GM19239 (cell line): ENCODE results near the gene LRP10.
"Not testable (repeated sequence)": the region's sequence is repeated elsewhere in the genome, so short reads cannot be mapped to it uniquely, and the experiment has no call there.

Experiments used
- DNase-seq: peaks from one replicate; pipeline ENCODE4 v3.0.0; 2011; ENCODE audit warnings: low spot score; ENCODE audit not compliant: insufficient read length
- FAIRE-seq: peaks from 2 replicates; lab custom pipeline; 2011; peaks lifted over from hg19 to GRCh38; lab: Jason Lieb, UNC

Gene LRP10, protein sequence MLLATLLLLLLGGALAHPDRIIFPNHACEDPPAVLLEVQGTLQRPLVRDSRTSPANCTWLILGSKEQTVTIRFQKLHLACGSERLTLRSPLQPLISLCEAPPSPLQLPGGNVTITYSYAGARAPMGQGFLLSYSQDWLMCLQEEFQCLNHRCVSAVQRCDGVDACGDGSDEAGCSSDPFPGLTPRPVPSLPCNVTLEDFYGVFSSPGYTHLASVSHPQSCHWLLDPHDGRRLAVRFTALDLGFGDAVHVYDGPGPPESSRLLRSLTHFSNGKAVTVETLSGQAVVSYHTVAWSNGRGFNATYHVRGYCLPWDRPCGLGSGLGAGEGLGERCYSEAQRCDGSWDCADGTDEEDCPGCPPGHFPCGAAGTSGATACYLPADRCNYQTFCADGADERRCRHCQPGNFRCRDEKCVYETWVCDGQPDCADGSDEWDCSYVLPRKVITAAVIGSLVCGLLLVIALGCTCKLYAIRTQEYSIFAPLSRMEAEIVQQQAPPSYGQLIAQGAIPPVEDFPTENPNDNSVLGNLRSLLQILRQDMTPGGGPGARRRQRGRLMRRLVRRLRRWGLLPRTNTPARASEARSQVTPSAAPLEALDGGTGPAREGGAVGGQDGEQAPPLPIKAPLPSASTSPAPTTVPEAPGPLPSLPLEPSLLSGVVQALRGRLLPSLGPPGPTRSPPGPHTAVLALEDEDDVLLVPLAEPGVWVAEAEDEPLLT

DNA sequence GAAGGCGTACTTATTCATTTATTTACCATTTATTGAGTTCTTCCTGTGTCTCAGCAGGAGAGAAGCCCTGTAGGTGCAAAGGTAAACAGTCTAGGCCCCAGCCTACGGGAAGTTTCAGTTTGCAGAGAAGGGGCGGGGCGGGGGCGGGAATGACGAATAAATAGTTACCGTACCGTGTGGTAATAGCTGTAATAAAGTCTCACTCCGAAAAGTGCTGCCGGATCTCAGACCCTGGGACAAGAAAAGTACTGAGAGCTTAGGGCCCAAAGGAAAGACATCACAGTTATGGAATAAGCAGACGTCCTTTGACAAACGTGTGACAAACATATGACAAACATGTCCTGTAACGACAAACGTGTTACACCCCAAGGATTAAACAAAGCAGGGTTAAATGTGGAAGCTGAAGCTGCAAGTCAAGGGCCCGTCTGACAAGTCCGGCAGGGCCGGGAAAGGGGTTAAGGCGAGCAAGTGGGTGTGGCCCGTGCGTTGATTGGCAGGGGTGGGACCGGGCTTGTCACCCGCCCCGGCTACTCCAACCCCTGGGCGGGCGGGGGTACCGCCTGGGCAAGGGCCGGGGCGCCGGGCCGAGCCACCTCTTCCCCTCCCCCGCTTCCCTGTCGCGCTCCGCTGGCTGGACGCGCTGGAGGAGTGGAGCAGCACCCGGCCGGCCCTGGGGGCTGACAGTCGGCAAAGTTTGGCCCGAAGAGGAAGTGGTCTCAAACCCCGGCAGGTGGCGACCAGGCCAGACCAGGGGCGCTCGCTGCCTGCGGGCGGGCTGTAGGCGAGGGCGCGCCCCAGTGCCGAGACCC, at the start of gene LRP10:
TSS of gene LRP10 (plus strand) at position 517 of the 809 bp plus-strand sequence. CDS start 564 bp downstream, outside the sequence.
- FAIRE-seq: peak; percentile 82
- peak; percentile 65 for DNase-seq

DNA sequence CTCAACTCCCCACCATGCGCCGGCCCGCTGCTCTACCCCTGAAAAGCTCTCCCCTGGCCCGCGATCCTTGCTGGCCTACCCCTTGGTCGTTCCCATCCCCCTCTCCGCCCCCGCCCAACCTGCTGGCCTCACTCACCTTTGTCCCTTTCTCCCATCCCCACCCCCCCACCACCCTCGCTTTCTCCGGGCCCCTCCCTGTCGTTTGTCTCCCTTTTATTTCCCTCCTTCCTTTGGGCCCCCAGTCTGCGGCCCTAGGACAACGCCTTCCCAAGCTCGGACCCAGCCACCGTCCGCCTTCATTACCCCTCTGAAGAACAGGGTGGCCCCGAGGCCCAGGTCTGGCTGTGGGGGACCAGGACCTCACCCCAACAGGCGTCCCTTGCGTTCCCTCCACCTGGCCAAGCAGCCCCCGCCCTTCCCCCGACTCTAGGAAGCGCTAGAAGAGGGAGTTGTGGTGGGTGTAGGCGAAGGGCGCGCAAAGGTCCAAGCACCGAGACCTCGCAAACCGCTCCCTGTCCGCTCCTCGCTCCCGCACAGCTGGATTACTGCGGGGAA, 49.4 kb upstream of the LRP10 start:
- FAIRE-seq: no peak
- DNase-seq: no peak

DNA sequence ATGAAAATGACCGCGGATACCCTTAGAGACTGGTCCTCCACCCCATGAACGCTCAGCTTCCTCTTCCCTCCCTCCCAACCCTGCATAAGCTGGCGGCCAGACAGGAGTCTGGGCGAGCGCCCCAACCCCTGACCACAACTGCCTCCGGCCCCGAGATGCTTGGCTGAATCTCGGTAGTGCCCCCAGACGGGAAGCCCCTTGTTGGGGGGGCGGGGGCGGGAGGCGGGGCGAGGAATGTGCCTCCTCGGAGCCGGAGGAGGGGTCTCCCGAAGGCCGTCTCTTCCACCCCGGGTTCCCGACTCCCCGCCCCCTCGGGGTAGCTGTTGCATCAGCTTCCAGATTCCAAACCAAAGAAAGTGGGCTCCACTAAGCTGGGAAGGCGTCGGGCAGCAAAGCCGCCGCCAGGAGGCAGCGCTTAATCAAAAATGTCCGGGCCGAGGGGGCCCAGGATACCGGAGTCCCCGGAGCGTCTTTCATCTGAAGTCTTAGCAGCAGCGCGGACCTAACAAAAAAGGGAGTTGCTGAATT, 48.9 kb upstream of the LRP10 start:
- no peak for DNase-seq
- FAIRE-seq: peak; percentile 14

DNA sequence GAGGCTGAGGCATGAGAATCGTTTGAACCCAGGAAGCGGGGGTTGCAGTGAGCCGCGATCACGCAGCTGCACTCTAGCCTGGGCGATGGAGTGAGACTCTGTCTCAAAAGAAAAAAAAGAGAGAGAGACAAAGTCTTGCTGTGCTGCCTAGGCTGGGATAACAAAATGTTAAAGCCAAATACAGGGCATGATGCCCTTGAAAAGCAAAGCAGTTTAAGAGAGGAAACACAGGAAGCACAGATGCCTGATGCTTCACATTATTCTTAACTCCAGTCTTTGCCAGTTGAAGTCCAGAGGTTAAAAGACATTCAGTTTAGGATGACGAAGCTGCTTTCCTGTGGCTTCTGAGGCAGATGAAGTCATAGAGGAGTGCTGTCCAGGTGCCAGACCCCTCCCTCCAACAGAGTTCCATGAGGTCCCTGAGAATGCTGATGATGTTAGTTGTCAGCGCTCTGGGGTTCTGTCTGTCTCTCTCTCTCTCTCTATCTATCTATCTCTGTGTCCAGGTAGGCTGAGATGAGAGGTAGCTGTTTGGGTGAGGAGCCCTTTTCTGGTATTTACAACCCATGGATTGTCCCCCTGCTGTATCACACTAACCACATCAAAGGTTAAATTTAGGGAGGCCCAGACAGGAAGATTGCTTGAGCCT, 46.7 kb upstream of the LRP10 start:
- DNase-seq (no peak), FAIRE-seq (no peak)

DNA sequence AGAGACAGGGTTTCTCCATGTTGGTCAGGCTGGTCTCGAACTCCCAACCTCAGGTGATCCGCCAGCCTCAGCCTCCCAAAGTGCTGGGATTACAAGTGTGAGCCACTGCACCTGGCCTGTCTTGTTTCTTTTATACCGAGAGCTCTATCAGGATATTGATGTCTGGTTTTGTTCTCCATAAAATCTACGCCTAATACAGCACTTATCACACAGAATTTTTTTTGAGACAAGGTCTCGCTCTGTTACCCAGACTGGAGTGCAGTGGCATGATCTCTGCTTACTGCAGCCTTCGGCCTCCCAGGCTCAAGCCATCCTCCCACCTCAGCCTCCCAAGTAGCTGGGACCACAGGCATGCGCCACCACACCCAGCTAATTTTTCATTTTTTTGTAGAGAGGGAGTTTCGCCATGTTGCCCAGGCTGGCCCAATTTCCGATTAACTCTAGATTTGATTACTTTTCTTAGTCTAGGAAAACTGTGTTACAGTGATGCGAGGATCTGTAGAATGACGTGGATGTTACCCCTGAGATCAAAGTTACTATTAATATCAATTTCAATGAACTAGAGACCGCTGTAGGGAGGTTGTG, 42.4 kb upstream of the LRP10 start:
- DNase-seq, FAIRE-seq: not testable (repeated sequence)

DNA sequence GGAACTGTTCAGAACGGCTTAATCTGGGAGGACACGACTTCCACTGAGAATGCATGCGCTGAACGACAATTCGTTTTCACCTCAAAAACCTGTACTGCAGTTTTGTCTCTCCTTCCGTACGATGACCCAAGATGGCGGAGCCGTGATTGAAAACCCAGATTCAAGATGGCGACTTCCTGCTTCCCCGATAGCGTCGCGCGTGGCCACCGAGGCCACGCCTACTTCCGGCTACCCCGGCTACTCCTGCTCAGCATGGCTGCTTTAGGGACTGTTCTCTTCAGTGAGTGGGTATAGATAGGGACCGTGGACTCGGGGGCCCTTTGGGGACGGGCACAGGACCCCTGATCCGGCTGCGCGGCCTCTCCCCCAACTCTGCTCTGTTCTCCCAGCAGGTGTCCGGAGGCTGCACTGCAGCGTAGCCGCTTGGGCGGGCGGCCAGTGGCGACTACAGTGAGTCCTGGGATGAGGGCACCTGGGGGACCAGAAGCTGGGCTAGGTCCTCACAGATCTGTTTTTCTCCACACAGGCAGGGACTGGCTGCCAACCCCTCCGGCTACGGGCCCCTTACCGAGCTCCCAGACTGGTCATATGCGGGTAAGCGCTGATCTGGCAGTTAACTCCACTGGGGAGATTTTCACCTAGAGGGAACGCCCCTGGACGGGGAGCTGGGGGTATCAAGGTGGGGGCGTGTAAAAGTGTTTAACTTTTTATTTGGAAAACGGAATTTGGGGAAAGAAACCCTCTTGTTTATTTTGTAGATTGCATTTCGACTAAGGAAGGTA, 41.7 kb upstream of the LRP10 start, which contains the start of gene MRPL52:
TSS of gene MRPL52 (plus strand) at position 227 of the 782 bp plus-strand sequence. CDS start at position 253, 26 bp downstream.
- DNase-seq (peak; percentile 82), FAIRE-seq (peak; percentile 85)

DNA sequence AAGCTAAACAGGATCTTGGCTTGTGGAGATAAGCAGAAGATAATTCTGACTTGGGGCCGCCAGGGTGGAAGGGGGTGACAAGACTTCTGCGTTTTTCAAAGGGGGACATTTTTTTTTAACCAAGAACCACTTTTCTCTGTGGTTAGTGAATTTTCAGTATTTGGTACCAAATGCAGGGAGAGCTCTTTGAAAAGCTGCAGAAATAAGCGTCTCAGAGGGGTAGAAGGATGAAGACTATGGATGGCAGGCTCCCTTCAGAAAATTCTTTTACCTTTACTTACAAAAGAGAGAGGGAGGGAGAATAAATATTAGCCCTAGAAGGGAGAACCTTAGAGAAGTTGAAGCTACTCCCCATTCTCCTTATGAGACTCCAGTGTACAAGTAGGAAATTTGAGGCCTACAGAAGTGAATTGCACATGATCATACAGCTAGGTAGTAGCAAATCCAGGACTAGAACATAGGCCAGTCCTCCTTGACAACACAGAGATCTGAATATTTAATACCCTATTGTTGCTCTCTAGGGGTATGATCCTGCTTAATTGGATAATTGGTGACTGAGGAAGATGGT, 41.0 kb upstream of the LRP10 start:
- DNase-seq (no peak), FAIRE-seq (no peak)

DNA sequence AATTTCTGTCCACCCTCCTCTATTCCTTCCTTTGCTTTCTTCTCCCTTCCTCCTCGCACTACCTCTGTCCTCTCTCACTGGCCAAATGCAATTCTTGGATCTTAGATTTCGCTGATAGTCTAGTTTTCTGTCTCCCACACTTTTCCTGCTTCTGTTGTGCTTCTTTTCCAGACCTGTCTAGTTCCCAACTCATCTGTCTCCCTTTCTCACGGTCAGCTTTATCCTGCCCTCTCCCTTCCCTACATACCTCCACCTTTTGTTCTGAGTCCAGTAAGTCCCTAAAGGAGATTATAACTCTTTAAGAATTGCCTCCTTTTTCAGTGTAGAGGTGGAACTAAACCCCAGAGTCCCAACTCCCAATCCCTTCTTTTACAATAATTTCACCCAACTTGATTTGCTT, 36.0 kb upstream of the LRP10 start:
- DNase-seq (peak; percentile 1), FAIRE-seq (no peak)

DNA sequence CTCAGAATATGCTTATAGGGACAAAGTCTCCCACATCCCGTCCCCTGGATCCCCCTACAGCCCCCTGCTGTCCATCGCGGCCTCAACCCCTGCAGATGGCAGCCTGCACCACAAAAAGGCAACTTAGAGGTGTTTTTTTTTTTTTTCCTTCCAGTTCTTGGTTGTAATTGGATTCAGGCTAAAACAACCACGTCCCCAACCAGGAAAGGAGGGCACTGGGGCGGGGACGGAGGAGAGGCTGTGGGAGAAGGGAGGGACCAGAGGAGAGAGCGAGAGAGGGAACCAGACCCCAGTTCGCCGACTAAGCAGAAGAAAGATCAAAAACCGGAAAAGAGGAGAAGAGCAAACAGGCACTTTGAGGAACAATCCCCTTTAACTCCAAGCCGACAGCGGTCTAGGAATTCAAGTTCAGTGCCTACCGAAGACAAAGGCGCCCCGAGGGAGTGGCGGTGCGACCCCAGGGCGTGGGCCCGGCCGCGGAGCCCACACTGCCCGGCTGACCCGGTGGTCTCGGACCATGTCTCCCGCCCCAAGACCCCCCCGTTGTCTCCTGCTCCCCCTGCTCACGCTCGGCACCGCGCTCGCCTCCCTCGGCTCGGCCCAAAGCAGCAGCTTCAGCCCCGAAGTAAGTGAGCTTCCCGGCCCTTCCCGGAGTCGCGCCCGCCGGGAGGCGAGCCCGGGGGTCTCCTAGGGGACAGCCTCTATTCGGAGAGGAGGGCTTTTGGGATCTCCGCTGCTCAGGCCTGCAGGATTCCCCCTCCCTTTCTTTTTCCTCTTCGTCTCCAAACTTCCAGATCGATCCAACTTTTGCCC, 35.0 kb upstream of the LRP10 start, which contains the start of gene MMP14:
TSS of gene MMP14 (plus strand) at position 285 of the 813 bp plus-strand sequence. CDS start at position 518, 233 bp downstream.
- peak; percentile 10 for DNase-seq
- no peak for FAIRE-seq

DNA sequence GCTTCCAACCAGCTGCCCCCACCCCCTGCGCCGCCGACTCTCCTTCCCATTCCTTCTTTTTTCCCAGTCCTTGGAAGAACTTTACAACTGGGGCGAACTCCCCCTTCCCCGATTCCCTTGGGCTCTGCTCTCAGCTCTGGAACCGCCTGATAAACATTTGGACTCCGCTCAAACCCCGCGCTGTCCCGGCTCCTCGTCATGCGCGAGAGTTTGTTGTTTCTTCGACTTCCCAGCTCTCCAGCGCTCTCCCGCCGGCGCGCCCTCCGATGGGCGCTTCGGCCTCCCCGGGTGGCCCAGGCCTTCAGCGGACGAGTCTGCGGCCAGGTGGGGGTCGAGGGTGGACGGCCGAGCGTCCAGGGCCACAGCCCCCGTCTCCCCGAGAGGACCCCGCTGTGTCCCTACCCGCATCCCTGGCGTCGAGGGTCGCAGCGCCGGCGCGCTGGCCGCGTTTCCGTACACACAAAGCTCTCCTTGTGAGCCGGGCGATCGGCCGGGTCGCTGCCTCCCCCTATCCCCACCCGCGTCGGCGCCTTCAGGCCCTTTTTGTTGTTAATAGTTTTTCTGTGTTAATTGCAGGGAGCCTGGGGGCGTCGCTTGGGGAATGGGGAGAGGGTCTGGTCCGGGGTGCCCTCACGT, 34.3 kb upstream of the LRP10 start:
- FAIRE-seq (no peak), DNase-seq (peak; percentile 34)

DNA sequence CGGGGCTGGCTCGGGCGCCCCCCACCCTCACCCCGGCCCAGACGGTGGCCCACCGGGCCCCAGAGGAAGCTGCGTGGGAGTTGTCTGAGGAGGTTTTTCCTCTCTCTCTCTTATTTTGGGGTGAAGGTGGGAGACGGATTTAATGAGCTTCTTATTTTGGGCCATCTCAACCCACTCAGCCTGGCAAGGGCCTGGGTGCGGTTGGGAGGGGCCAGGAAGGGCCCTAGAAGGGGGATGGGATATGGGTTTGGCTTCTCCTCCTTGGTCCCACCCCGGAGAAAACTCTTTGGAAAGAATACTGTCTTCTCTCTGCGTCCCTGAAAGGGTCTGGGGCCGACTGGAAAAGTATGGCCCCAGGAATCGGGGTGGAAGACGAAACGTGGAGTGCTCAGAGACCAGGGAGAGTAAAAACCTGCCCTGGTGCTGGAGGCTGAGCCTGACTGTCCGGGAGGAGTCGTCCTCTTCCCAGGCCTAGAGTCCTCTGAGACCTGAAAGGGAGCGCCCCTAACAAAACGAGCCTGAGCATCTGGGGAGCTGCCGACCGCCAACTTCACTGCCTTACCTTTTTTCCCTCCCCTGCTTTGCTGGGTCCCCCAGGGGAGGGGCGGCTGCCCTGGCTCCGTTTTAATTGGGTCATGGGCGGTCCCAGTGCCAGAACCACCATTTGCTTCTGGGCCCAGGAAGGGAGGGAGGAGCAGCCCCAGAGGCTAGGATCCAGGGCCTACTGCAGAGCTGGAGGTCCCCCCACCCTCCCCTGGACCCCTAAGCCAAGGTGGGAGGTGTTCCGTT, 33.6 kb upstream of the LRP10 start:
- FAIRE-seq: no peak
- DNase-seq: peak; percentile 2

DNA sequence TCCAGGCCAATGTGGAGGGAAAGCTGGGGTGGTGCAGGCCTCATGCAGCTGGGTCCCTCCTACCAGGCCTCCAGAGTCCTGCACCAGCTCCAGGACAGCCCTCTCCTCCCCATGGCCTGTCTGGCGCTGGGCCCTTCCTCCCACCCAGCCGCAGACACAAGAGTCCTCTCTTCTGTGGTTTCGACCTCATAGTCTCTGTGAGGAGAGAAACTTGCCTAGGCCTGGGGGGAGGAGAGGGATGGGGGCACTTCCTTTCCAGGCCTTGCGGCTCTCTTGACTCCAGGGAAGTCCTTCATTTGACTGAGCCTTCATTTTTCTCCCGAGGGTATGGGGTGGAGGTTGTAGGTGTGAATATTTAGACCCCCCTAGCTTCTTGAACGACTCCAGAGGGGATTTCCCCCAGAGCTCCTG, 32.9 kb upstream of the LRP10 start:
- FAIRE-seq (peak; percentile 4), DNase-seq (no peak)

DNA sequence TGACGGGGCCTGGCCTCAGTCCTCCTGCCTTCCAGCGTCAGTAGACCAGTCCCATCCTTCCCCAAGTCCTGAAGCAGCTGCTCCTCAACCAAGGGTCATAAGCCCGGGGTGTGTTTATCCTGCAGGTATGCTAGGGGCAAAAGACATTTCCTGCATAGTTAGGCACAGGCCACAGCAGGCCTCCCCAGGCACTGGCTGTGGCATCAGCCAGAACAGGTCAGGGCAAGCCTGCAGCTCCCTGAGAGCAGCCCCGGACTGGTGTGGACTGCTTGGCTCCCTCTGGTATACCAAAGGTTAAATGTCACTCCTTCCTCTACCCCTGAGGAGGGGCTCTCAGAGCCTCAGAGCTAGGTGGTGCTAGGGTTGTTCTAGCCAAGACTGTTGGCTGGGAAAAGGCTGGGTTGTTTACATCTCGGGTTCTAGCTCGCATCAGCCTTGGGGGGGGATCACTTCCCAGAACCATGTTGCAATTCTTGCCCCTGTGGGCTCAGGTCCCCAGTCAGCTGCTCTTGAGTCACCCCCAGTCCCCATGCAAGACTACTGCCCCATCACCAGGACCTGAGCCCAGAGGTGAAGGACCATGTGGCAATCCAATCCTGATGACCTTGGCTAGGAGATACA, 32.3 kb upstream of the LRP10 start:
- FAIRE-seq (no peak), DNase-seq (no peak)

DNA sequence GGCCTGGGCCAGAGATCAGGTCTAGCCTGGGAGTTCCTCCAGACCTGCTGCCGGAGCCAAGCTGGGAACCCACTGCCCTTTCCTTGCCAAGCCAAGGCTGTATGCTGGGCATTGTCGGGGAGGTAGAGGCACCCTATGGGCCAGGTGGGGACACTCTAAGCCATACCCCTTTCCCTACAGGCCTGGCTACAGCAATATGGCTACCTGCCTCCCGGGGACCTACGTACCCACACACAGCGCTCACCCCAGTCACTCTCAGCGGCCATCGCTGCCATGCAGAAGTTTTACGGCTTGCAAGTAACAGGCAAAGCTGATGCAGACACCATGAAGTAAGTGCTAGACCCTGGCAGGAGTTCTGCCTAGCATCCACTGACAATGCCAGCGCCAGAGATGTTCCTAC, 30.2 kb upstream of the LRP10 start:
- no peak for FAIRE-seq
- DNase-seq: no peak

DNA sequence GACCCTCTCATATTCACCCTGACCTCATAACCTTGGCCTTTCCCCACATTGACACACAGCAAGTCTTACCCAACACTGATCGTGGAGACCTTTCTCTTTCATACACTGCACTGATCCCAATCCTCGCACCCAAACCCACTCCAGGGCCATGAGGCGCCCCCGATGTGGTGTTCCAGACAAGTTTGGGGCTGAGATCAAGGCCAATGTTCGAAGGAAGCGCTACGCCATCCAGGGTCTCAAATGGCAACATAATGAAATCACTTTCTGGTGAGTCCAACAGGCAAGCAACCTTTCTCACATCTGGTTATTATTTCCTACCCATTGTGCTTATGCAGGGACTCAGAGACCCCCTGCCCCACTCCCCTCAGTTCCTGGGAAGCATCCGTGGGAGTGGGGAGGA, 29.8 kb upstream of the LRP10 start:
- FAIRE-seq (no peak), DNase-seq (no peak)
